Activated CD4-positive, CD25-positive, alpha-beta regulatory T cell treated with anti-CD3 and anti-CD28 coated beads, Interleukin-2, amount 50 U/mL, for 16 hours (primary cell): ENCODE results near the gene ASTN1.

ENCODE experiments used
- DNase-seq: peaks from one replicate; pipeline ENCODE4 v3.0.0-alpha.2; 2020; ENCODE audit warnings: low read depth, low spot score

The ASTN1 gene

DNA sequence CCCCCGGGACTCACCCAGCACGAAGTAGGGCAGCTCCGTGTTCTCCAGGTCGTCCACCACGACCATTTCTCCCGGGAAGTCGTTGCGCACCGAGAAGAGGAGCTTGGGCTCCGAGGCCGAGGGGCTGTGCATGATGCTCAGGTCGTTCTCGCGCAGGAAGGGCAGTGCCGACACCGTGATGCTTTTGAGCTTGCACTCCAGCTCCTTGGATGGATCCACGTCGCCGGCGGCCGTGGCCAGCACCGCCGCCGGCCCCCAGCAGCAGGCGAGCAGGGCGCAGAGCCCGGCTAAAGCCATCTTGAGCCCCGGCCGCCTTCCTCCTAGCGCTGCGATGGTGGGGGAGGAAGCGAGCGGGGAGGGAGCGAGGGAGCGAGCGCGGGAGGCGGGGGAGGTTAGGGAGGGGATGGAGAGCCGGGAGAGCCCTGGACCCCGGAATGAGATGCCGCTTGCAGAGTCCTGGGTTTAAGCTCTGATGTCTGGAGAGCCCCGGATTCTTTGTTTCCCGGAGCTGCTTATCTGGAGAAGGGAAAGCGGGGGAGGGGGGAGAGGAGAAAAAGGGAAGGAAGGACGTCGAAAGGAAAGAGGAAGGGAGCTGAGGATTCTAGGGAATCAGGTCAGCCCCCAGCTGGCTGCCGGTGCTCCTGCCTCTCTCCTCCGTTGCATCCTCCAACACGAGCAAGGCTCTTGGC, at the start of gene ASTN1:
Gene ASTN1 (minus strand): TSS at position 333 of the 689 bp plus-strand sequence. CDS start 36 bp downstream, at position 297.
- no peak for DNase-seq

DNA sequence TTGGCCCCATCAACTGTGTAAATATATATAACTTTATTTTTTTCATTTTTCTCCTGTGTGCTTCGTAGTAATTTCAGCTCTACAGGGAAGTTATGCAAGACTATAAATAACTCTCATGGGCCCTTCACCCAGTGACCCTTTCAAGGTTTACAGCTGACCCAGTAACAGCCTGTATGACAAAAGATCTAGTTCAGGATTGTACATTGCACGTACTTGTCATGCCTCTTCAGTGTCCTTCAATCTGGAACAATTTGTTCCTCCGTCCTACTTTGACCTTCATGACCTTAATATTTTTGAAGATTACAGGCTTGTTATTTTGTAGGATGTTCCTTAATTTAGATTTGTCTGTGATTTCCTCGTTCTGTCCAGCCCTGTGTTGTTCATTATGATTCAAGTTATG, 46.7 kb upstream of the ASTN1 start:
- DNase-seq, result no peak

DNA sequence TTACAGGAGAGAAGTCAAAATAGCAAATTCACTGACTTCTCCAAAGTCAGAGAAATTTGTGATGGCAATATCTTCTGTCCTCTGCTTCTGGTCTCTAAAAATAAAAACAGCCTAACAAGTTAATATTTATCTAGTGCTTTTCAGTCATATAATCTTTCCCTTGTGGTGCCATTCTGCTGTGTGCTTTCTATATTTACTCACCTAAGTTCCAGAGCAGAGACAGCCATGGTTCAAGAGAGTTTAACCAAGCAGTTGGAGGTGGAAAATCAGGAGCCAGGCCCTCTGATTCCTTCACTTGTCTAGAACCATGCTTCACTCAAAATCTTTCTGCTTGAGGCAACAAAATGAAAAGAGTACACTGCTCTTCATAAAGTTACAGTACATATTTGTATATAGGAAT, 45.6 kb upstream of the ASTN1 start:
- DNase-seq, result no peak

DNA sequence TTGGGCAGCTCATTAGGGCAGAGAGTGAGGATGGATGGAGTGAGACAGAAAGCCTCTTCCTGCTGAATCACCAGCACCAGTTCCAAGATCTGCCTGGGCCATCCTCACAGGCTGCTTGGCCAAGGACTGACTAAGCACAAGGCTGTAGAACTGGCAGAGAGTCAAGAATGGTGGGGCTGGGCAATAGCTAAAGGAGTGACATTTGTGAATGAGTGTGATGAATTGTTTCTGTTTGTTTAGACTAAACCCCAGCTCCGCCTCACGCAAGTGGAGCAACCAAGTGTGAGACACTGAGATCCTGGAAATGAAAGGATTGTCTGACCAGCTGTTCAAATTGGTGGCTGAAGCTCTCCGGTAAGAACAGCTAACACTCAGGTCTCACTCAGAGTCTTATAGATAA, 44.8 kb upstream of the ASTN1 start:
- DNase-seq, result no peak

DNA sequence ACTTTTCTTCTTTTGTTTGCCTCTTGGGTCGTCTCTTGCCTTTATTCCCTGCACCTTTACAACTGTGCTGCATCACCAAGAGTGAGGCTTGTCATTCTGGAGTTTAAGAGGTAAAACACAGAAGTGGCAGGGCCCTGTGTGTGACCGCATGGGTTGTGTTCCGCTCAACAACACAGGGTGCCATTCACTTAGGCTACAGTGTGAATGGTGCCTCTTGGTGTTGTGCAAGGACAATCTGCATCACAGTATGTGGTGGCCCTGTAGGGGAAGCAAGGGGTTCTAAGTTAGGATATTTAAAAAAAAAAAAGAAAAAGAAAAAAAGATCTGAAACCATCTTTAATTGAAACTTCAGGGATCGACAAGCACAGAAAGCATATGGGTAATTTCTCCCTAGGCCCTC, 44.4 kb upstream of the ASTN1 start:
- no peak for DNase-seq

- DNase-seq, result no peak
These were observed 42.4 kb upstream of the ASTN1 start for GRCh38 chr1:177206831-177207355.

GRCh38 chr1:177200290-177200689, 35.8 kb upstream of the ASTN1 start:
- no peak for DNase-seq

DNA sequence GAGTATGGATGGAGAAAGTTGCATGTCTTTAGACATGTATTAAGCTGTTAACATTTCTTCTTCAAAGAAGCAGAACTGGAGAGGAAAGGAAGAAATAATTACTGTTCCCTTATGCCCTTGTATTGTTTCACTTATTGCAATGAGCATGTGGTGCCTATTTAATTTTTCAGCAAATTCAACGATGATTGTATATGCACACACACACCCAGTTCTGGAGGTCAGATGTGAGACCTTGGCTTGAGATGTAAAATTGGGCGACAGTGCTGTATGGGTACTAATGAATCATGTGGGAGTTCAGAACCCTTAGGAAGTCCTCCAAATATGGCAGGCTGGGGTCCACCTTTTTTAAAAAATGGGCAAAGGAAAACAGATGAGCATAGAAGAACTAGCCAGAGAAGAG, 33.7 kb upstream of the ASTN1 start:
- no peak for DNase-seq

GRCh38 chr1:177190308-177190970, 25.9 kb upstream of the ASTN1 start:
- DNase-seq, result no peak

DNA sequence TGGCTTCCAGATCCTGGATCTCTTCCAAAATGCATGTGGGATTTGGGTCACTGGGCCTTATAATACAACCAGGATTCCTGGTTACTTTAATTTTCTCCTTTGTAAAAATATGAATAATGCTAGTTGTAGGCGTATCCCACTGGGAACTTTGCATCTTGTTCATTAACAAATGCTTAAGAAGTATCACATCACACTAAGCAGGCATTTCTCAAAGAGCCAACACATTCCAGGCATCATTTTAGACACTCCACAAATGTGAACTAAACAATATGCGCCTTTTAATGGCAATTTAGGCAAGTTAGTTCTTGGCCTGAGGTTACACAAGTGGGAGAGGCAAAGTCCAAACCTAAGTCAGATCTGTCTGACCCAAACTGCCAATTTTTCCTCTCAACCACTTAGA, 22.1 kb upstream of the ASTN1 start:
- DNase-seq, result no peak

GRCh38 chr1:177185209-177185608, 20.7 kb upstream of the ASTN1 start:
- no peak for DNase-seq

- DNase-seq, result no peak
These were observed 19.3 kb upstream of the ASTN1 start for GRCh38 chr1:177183836-177184235.

DNA sequence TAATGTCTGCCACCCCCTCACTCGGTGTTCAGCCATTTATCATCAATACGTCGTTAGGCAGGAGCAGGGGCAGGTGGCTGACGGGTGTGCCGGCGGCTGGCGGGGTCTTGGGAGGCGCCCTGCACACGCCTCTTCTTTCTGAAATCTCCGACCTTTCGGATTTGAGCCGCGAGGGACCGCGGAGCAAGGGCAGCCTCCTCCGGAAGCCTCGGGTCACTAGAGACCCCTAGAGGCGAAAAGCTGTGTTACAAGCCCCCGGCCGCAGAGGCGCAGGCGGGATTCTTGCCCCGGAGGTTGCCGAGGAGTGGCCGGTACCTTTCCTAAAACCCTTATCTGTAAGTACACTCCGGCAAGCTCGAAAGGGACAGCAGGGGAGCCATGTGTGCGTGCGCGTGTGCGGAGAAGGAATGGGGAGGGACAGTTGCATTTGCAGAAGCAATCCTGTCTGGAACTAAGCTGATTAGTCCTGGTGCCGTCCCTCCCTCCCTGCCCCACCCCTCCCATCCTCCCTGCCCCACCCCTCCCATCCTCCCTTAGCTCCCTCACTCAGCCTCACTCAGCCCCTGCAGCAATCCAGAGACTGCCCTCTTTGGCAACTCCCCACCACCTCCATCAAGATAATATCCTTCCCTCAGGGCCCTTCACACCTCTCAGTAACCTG, 17.2 kb upstream of the ASTN1 start:
- DNase-seq, result no peak

- no peak for DNase-seq
These were observed 16.7 kb upstream of the ASTN1 start for GRCh38 chr1:177181280-177181630.

GRCh38 chr1:177174921-177175634, 10.6 kb upstream of the ASTN1 start:
- DNase-seq, result no peak

DNA sequence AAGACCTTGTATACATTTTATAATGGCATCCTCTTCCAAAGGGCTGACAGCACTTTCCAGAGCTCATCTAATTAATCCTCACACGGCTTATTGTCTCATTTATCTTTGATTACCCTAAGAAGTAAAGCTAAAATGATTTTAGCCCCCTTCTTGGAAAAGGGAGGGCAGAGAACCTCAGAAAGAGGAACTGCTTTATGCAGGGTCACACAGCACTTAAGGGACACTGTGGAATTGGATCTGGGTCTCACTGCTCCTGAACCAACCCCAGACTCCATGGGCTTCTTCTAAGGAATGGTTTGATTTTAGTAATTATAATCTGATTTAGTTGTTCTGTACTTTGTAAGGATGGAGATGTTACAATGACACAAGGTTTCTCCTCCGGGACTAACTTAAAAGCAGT, 9.5 kb upstream of the ASTN1 start:
- no peak for DNase-seq

DNA sequence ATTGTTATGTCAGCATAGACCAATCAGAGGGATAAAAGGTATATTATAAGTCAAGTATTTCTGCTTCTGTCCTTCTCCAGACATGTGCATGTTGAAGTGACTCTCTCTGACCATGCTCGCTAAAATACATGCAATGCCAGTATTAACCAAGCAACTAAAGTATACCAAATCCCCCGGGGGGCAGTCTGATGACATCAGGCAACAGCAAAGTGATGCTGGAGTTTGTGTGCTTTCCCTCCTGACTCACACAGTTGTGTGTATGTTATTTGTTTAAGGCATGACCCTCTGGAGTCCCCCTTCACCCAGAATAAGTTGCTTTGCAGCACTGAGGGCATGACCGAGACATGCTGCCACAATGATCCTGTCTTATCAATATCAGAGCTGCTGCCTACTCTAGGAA, 8.4 kb upstream of the ASTN1 start:
- DNase-seq, result no peak

DNA sequence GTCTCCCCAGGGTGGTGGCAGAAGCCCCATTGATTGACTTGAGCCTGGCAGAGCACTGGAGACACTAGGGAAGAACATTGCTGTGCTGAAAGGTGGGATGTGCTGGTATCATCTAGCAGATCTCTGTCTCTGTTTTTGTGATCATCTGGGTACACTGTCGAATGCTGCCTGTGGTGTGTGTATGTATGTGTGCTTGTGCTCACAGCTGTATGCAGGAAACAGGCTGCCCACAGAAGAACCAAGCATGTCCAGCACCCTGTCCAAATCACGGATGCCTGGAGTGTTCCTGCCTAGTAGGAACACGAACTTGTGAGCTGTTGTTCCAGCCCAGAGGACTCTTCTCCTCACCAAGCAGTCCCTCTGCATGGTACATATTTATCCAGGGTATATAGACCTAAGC, 7.8 kb upstream of the ASTN1 start:
- DNase-seq, result no peak

GRCh38 chr1:177171536-177172123, 7.1 kb upstream of the ASTN1 start:
- DNase-seq, result no peak

- DNase-seq, result no peak
These were observed 6.4 kb upstream of the ASTN1 start, which contains the start of gene BRINP2 for GRCh38 chr1:177170756-177171535. BRINP2 (plus strand) TSS chr1:177170958; CDS start chr1:177229877, 58,919 bp downstream.

DNA sequence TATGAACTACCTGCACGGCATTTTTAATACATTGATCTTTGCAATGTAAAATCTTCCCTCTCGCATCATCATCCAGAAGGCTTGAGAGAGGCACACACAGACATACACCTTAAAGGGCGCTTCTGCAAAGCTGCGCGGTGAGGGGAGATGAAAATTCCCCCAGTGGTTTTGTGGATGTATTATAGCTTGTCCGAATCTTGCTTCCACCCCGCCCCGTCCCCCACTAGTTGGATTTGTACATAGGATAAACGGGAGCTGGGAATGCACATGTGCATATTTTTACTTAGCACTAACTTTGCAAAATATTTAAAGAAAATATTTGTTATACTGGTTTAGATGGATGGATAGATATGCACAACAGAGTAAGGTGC, 542 bp upstream of the ASTN1 start:
- no peak for DNase-seq
